ENCODE data around the gene RASA3. TPM values are rescaled to one million over a fixed set of nuclear protein-coding genes. Genes with fewer than 3 reads are reported as not detected.
A peak's percentile ranks its signal among the peaks of the same experiment; 100 is the strongest.

The RASA3 gene
- total RNA-seq, 3 donors from 2014 or later (not counting 1 experiment from before 2014, with no cell fraction given), result 252 to 277 (median 274) TPM

DNA sequence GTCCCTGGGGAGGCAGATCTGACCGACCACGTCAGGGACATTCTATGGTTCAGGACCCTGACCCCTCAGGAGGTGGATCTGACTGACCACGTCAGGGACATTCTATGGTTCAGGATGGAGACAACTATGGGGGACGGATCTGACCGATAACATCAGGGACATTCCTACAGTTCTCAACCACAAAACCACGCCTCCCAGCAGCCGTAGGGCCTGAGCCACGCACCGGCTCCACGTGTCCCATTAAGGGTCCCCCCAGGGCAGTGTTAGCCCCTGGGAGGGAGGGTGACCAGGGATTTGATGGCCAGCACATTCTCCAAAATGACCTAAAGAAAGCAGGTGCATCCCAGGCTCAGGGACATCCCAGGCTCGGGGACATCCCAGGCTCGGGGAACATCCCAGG, 109.5 kb downstream of the RASA3 start:
- no peaks in the 10 kb centered on the region for H3K9me3 Mint-ChIP-seq
- no peaks in the 10 kb centered on the region for H3K36me3 Mint-ChIP-seq
- H3K27me3 ChIP-seq (ENCODE audit: control insufficient read depth, insufficient read depth, low read length), result no peaks in the 10 kb centered on the region
- H3K4me1 ChIP-seq (ENCODE audit: control insufficient read depth, insufficient read depth, low read length), result peaks cover 41% of the 10 kb centered on the region
- no peak for ATAC-seq
- H3K27ac Mint-ChIP-seq, result no peak overlapping the region
- TF ChIP-seq, protein P1, sequence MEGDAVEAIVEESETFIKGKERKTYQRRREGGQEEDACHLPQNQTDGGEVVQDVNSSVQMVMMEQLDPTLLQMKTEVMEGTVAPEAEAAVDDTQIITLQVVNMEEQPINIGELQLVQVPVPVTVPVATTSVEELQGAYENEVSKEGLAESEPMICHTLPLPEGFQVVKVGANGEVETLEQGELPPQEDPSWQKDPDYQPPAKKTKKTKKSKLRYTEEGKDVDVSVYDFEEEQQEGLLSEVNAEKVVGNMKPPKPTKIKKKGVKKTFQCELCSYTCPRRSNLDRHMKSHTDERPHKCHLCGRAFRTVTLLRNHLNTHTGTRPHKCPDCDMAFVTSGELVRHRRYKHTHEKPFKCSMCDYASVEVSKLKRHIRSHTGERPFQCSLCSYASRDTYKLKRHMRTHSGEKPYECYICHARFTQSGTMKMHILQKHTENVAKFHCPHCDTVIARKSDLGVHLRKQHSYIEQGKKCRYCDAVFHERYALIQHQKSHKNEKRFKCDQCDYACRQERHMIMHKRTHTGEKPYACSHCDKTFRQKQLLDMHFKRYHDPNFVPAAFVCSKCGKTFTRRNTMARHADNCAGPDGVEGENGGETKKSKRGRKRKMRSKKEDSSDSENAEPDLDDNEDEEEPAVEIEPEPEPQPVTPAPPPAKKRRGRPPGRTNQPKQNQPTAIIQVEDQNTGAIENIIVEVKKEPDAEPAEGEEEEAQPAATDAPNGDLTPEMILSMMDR (IDR thresholded peaks at IDR 0.05), result no peak
- H3K4me1 Mint-ChIP-seq, result peaks cover 20% of the 10 kb centered on the region in 2 donors
- H3K27ac ChIP-seq (ENCODE audit: low read length), result no peak overlapping the region
- WGBS (ENCODE audit: insufficient coverage), result 88% methylated on average over 12 of the region's 12 CpGs
- H3K4me3 Mint-ChIP-seq, result no peak overlapping the region
- no peak for DNase-seq
- no peaks in the 10 kb centered on the region for H3K9me3 ChIP-seq (ENCODE audit: control insufficient read depth, insufficient read depth, low read length)
- H3K4me3 ChIP-seq (ENCODE audit: low read length), result no peak overlapping the region
- no peaks in the 10 kb centered on the region for H3K27me3 Mint-ChIP-seq (ENCODE audit: low read depth in 2 of 2)
- peaks cover 92% of the 10 kb centered on the region for H3K36me3 ChIP-seq (ENCODE audit: control insufficient read depth, insufficient read depth, low read length)
- intact Hi-C loops (cut with micrococcal nuclease), result no loop called here

- 61% methylated on average over 9 of the region's 9 CpGs for WGBS (ENCODE audit: insufficient coverage)
- peaks cover 92% of the 10 kb centered on the region for H3K36me3 ChIP-seq (ENCODE audit: control insufficient read depth, insufficient read depth, low read length)
- Mint-ChIP-seq H3K4me1 (peaks cover 15 to 20% of the 10 kb centered on the region in 2 donors), H3K27me3 (ENCODE audit: low read depth in 2 of 2) (no peaks in the 10 kb centered on the region), H3K9me3 (no peaks in the 10 kb centered on the region), H3K27ac (no peak overlapping the region), H3K36me3 (no peaks in the 10 kb centered on the region), H3K4me3 (no peak overlapping the region)
- ATAC-seq, result no peak
- H3K27me3 ChIP-seq (ENCODE audit: control insufficient read depth, insufficient read depth, low read length), result no peaks in the 10 kb centered on the region
- no peak overlapping the region for H3K4me3 ChIP-seq (ENCODE audit: low read length)
- DNase-seq, result no peak
- no peak overlapping the region for H3K27ac ChIP-seq (ENCODE audit: low read length)
- no peaks in the 10 kb centered on the region for H3K9me3 ChIP-seq (ENCODE audit: control insufficient read depth, insufficient read depth, low read length)
- peaks cover 36% of the 10 kb centered on the region for H3K4me1 ChIP-seq (ENCODE audit: control insufficient read depth, insufficient read depth, low read length)
- TF ChIP-seq, protein P1 (IDR thresholded peaks at IDR 0.05), result no peak
- intact Hi-C loops (cut with micrococcal nuclease), result no loop called here
Observed at GRCh38 chr13:114022309-114022669, 110.1 kb downstream of the RASA3 start.

- ATAC-seq, result no peak
- peak overlapping the region; percentile 44 to 67 for H3K27ac Mint-ChIP-seq
- 86% methylated on average over 25 of the region's 25 CpGs for WGBS (ENCODE audit: insufficient coverage)
Observed at GRCh38 chr13:114021464-114022308, 110.7 kb downstream of the RASA3 start.

More at GRCh38 chr13:114021464-114022308, 110.7 kb downstream of the RASA3 start:
- no peaks in the 10 kb centered on the region for H3K9me3 ChIP-seq (ENCODE audit: control insufficient read depth, insufficient read depth, low read length)
- no peak for DNase-seq
- Mint-ChIP-seq H3K36me3 (no peaks in the 10 kb centered on the region), H3K27me3 (ENCODE audit: low read depth in 2 of 2) (no peaks in the 10 kb centered on the region), H3K4me3 (no peak overlapping the region), H3K9me3 (no peaks in the 10 kb centered on the region), H3K4me1 (peaks cover 16 to 20% of the 10 kb centered on the region in 2 donors)
- no peak overlapping the region for H3K27ac ChIP-seq (ENCODE audit: low read length)
- peaks cover 92% of the 10 kb centered on the region for H3K36me3 ChIP-seq (ENCODE audit: control insufficient read depth, insufficient read depth, low read length)
- no peak overlapping the region for H3K4me3 ChIP-seq (ENCODE audit: low read length)
- H3K27me3 ChIP-seq (ENCODE audit: control insufficient read depth, insufficient read depth, low read length), result no peaks in the 10 kb centered on the region
- TF ChIP-seq, protein P1 (IDR thresholded peaks at IDR 0.05), result no peak
- H3K4me1 ChIP-seq (ENCODE audit: control insufficient read depth, insufficient read depth, low read length), result peaks cover 31% of the 10 kb centered on the region
- intact Hi-C loops (cut with micrococcal nuclease), result no loop called here

Measured in natural killer cell (primary cell).